Fibroblast of skin of back (primary cell): ENCODE data around the gene FOXL3.
"Not testable (repeated sequence)": the region's sequence is repeated elsewhere in the genome, so short reads cannot be mapped to it uniquely, and the experiment has no call there.

Experiments used
- DNase-seq: peaks from one replicate; pipeline ENCODE4 v3.0.0-alpha.2; 2013

The FOXL3 gene

GRCh38 chr7:290554-291372 is 793 bp downstream of the FOXL3 start:
- no peak for DNase-seq

- DNase-seq, result no peak
Observed at GRCh38 chr7:291373-292092, 1.6 kb downstream of the FOXL3 start.

GRCh38 chr7:292226-292625 is 2.3 kb downstream of the FOXL3 start:
- no peak for DNase-seq

GRCh38 chr7:292826-293225 is 2.9 kb downstream of the FOXL3 start:
- DNase-seq, result no peak

- no peak for DNase-seq
Observed at GRCh38 chr7:293681-294439, 3.9 kb downstream of the FOXL3 start.

GRCh38 chr7:294440-295154 is 4.6 kb downstream of the FOXL3 start:
- no peak for DNase-seq

GRCh38 chr7:295155-296154 is 5.5 kb downstream of the FOXL3 start:
- DNase-seq, result no peak

GRCh38 chr7:296373-296945 is 6.5 kb downstream of the FOXL3 start:
- no peak for DNase-seq

- not testable (repeated sequence) for DNase-seq
Observed at GRCh38 chr7:297141-297540, 7.2 kb downstream of the FOXL3 start.

- no peak for DNase-seq
Observed at GRCh38 chr7:297611-298374, 7.8 kb downstream of the FOXL3 start.

GRCh38 chr7:298375-298702 is 8.4 kb downstream of the FOXL3 start:
- no peak for DNase-seq

- no peak for DNase-seq
Observed at GRCh38 chr7:298743-299142, 8.8 kb downstream of the FOXL3 start.

- no peak for DNase-seq
Observed at GRCh38 chr7:299169-299568, 9.2 kb downstream of the FOXL3 start.

GRCh38 chr7:299628-300027 is 9.7 kb downstream of the FOXL3 start:
- DNase-seq, result no peak

- DNase-seq, result no peak
Observed at GRCh38 chr7:300048-300447, 10.1 kb downstream of the FOXL3 start.

- no peak for DNase-seq
Observed at GRCh38 chr7:300546-301290, 10.7 kb downstream of the FOXL3 start.

- DNase-seq, result no peak
Observed at GRCh38 chr7:301291-302053, 11.5 kb downstream of the FOXL3 start.

- DNase-seq, result no peak
Observed at GRCh38 chr7:302054-302992, 12.4 kb downstream of the FOXL3 start.
